Right ventricle myocardium superior (tissue), 1 donor: ENCODE measurements around the gene DEGS2. TPM values are rescaled to one million over a fixed set of nuclear protein-coding genes. Genes with fewer than 3 reads are reported as not detected.
A peak's percentile ranks its signal among the peaks of the same experiment; 100 is the strongest.

ENCODE experiments used
- ATAC-seq: fragments of 200-7000 bp; cut with Tn5 transposase; one replicate; pipeline ENCODE4 v1.9.1; 2020; ENCODE audit warnings: mild to moderate bottlenecking; ENCODE audit not compliant: poor library complexity
- DNase-seq: peaks from one replicate; pipeline ENCODE4 v3.0.0-alpha.2; 2020
- intact Hi-C: fragments of 100-400 bp; cut with DNase I; formaldehyde crosslinking; loops from one replicate; pipeline ENCODE4 v1.11.2; 2022
- total RNA-seq: library from RNA; stranded (reverse); fragmentation: NEBNext Ultra II Directional; extraction: Animal tissue kit (Norgen Biotek cat#: 25700); gene quantifications from one replicate; pipeline ENCODE4 v1.2.1, GENCODE V29; 2021
- donor health status: DM: no; HTN: yes; CAD: no; lungs with severe emphysema.

Gene DEGS2
- total RNA-seq, 1 donor from 2014 or later = not detected

- no peak for ATAC-seq
- intact Hi-C loops = no loop called here
- DNase-seq = no peak
Observed at GRCh38 chr14:100120522-100121269, 38.7 kb downstream of the DEGS2 start.

DNA sequence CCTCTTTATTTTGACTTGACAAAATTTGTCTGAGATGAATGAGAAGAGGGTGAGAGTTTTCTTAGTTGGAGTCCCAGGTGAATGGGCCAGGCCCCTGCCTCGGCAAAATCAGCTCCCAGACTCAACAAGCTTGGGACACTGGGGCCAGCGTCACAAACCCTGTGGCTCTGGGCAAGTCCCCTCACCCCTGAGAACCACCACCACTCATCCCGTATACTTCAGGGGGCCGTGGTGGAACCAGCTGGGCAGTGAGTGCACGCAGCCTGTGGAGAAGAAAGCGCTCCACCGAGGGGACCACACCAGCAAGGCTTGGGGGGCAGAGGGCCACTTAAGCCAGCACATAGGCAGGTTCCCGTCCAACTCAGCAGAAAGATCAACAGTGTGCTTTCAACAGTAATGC lies 40.2 kb downstream of the DEGS2 start:
- intact Hi-C loops = no loop called here
- ATAC-seq (no peak), DNase-seq (no peak)

DNA sequence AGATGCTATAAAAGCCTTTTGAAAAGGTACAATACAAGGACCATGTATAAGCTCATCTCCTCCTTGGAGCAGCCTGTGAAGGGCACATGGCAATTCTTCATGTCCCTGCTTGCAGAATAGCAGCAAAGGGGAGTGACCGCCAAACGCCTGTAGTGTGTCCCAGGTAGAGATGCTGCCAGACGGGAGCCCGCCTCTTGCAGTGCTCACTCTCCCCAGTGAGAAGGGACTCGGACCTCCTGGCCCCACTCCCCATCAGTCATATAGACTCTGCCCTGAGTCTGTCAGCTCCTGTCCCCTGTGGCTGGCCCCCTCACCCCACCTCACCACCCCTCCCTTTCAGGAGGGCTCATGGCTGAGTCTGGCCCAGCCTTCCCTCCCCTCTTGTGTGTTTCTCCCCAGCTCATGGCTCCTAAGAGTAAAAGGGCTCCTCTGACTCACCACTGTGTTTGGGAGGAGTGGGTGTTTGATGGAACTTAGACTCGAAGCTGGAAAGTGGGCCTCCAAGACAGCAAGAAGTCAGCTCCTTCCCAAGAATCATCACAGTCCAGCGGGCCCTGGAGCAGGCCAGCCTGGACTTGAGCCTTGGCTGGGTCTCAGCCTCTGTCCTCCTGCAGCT lies 40.9 kb downstream of the DEGS2 start:
- no peak for ATAC-seq

DNA sequence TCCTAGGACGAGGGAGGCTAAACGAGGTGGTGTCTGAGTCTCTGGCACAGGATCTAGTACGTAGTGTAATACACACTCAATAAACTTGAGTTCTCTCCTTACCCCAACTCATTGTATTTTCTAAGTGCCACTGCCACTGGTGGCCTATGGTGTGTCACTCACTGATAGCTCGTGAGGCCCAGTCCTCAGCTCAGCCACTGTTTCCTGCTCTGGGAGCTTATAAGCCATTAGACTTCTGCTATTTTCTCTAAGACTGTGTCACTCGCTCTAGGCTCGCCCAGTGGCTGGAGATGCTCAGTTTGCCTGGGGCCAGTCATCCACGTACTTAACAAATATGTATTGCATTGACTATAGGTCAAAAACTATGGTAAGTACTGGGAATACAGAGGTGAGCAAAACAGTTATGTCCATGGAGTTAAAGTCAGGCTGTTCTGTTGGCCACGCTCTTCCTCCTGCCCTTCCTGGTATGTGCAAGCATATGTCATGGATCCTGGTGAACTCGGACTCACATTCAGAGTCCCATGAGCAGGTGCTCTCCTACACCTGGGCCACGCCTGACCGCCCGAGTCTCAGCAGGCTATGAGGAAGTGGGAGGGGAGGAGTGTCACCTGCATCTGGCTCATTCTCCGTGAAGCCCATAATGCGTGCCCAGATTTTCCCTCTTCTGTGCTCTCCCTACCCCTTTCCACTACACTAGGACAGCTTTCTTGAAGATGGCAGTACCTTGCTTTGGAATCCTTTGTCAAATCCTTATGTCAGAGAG lies 41.6 kb downstream of the DEGS2 start:
- DNase-seq (no peak), ATAC-seq (no peak)
- intact Hi-C loops = no loop called here

More for the DNA sequence above, 40.9 kb downstream of the DEGS2 start:
- DNase-seq = no peak
- intact Hi-C loops = no loop called here

- intact Hi-C loops = no loop called here
- ATAC-seq (no peak), DNase-seq (no peak)
Observed at GRCh38 chr14:100117026-100117425, 42.4 kb downstream of the DEGS2 start.

- no peak for ATAC-seq
- intact Hi-C loops = no loop called here
- DNase-seq = no peak
Observed at GRCh38 chr14:100116134-100116533, 43.3 kb downstream of the DEGS2 start.

- no peak for DNase-seq
Observed at GRCh38 chr14:100115726-100116125, 43.7 kb downstream of the DEGS2 start.

DNA sequence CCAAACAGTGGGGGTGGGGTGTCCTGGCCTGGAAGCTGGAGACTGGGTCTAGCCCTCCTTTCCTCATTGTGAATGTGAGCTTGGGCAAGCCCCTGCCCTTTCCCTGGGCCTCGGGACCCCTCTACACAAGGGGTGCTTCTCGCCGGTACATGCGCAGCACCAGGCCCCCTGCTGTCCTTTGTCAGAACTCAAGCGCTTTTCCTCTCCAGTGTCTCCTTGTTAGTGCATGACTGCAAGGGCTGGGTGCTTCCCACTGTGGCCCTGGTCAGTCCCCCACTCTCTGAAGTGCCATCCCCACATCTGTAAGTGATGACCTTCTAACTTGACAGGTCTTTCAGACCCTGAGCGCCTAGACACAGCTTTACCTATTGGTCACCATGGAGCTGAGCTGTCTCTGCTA lies 44.2 kb downstream of the DEGS2 start:
- DNase-seq = peak; percentile 11
- no peak for ATAC-seq
- intact Hi-C loops = no loop called here

More at GRCh38 chr14:100115726-100116125, 43.7 kb downstream of the DEGS2 start:
- intact Hi-C loops = no loop called here
- ATAC-seq = no peak

DNA sequence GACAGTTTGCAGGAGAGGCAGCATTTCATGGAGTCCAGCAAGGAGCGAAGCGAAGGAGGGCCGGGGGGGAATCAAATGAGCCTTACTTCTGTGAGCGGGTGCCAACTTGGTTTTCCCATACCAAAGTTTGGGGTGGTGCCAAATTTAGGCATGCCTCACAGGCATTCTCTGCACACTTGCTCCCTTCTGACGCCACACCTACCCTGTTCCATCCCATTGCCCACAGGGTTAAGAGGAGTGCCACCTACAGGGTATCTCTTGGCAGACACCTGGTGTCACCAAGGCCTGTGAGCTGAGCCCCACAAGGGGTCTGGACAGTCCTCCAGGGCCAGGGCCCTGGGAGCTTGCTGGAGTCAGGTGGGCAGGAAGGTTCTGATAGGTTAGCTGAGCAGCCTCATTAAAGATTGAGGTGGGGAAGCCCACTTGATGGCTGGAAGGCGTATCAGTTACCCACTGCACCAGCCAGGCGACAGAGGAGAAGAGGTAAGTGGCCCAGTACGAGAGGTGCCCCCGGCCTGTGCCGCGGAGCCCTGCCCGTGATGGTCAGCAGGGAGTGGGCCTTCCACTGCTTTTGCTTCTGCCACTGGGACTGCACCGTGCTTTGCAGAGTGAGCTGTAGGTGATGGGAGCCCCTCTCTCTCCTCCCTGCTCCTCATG lies 45.2 kb downstream of the DEGS2 start:
- peak; percentile 18 for DNase-seq

GRCh38 chr14:100111931-100112704 lies 47.3 kb downstream of the DEGS2 start:
- no peak for ATAC-seq
- DNase-seq = peak; percentile 4
- intact Hi-C loops = no loop called here

More for the DNA sequence above, 45.2 kb downstream of the DEGS2 start:
- no peak for ATAC-seq
- intact Hi-C loops = no loop called here

- intact Hi-C loops = no loop called here
- peak; percentile 17 for DNase-seq
Observed at GRCh38 chr14:100110816-100111215, 48.6 kb downstream of the DEGS2 start.

DNA sequence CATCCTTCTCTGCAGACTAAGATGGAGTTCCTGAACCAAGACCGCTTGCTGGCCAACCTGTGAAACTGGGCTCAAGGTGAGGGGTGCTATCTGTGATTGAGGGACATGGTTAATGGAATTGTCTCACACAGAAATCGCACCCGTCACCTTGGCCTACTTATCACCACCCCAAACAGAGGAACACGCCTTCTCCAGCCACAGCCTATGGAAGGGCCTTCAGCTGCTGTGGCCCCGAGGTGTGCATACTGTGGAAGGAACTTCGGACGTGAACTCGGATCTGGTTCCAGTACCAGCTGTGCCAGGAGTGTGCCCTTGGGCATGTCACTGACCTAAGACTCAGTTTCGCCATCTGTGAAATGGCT lies 49.9 kb downstream of the DEGS2 start:
- ATAC-seq (no peak), DNase-seq (peak; percentile 18)
- intact Hi-C loops = loop anchor here (5.0 kb wide), 2 partner anchors 83 to 112 kb away; no protein-coding TSS in a partner anchor

More at GRCh38 chr14:100110816-100111215, 48.6 kb downstream of the DEGS2 start:
- no peak for ATAC-seq

GRCh38 chr14:100108840-100109593 lies 50.4 kb downstream of the DEGS2 start:
- intact Hi-C loops = loop anchor here (5.0 kb wide), 2 partner anchors 83 to 112 kb away; no protein-coding TSS in a partner anchor
- peak; percentile 41 for DNase-seq
- peak; percentile 3 for ATAC-seq

DNA sequence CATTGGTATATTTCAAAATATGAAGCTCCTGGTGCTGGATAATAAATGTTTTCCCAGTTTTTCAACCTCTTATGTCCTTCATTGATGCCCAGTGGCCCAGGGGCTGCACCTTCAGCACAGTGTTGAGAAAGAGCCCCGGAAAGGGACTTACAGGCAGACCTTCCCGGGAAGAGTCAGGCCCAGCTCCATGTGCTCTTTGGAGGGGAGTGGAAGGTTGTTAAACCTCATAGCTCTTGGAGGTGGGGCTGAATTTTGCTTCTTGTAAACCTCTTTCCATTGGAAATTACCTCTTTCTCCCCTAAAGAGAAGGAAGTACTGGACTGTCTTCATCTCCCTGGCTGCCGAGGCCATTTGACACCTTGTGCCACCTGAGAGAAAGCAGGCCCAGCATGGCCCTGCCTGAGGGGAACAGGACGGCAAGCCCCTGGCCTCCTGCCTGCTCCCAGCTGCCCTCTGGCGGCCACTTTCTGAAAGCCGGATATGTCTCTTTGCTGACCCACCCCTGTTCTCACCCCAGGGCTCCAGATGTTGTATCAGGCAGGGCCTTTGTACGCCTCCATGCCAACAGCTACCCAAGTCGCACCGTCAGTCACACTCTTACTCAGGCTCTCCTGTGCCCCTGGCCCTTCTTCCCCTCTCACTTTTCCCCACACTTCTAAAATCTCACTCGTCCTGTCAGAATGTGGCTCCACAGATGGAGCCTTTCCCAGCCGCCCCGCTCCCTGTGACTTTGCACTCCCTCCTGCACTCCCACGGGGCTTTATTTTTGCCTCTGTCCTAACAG lies 51.2 kb downstream of the DEGS2 start:
- ATAC-seq (peak; percentile 92), DNase-seq (peak; percentile 90)
- intact Hi-C loops = loop anchor here (5.0 kb wide), 2 partner anchors 84 to 111 kb away; no protein-coding TSS in a partner anchor

GRCh38 chr14:100107236-100107635 lies 52.2 kb downstream of the DEGS2 start:
- ATAC-seq = no peak
- DNase-seq = no peak

DNA sequence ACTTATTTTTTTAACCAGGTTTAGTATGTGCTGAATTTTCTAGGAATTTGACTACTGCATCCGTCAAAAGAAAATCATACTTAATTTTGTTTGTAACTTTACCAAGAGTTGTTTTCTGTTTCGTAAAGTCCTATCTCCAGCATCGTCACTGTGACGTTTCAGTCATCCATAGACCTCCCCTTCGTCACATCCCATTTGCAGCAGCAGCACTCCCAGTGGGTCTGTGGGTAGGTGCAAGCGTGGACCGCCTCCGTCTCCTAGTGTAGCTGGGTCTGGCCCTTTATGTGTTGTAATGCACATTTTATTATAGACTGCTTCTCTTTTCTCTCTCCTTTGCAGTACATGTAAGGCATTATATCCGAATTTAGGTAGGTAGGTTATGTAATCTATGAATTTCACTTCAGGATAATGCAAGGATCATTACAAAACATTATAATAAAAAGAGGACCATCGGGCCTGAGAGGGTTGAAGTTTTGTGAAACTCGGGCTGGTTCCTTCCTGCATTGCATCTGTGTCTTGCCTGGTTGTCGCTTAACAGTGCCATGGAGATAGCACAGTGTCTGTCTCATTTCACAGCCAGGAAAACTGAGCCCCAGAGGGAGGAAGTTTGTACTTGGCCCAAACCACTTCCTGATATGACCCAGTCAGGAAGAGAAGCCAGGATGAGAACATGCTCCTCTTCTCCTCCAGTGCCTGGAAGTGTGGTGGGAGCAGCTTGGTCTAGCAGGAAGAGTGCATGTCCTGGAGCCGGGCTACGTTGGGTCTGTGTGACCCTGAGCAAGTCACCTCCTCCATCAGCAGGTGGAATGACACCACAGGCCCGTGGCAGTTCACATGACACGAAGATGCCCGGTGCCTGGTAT lies 53.0 kb downstream of the DEGS2 start:
- peak; percentile 18 for ATAC-seq
- DNase-seq = no peak
- intact Hi-C loops = loop anchor here (2.0 to 5.0 kb wide), 3 partner anchors 86 to 124 kb away; no protein-coding TSS in a partner anchor

More at GRCh38 chr14:100107236-100107635, 52.2 kb downstream of the DEGS2 start:
- intact Hi-C loops = loop anchor here (2.0 to 5.0 kb wide), 3 partner anchors 85 to 124 kb away; no protein-coding TSS in a partner anchor
